GM13977 (cell line): ENCODE results near the gene GPR158.

ENCODE experiments used
- DNase-seq: peaks from one replicate; pipeline ENCODE4 v3.0.0; 2012; ENCODE audit warnings: low spot score
- CTCF ChIP-seq: IDR thresholded peaks from 2 replicates; pipeline ENCODE4 v1.5.1; 2012; ENCODE audit warnings: mild to moderate bottlenecking, control low read depth; ENCODE audit not compliant: insufficient read depth; ENCODE audit errors: extremely low read depth, missing control alignments
- in situ Hi-C: fragments of 300-500 bp; cut with MboI; formaldehyde crosslinking; loops from one replicate; pipeline ENCODE4 v1.12.0; 2022; ENCODE audit warnings: low sequenced_read_pairs, low pct_unique_long_range_greater_than_20kb, mixed read lengths, inconsistent platforms; ENCODE audit not compliant: unreplicated experiment

GPR158 gene

GRCh38 chr10:25405871-25406270, 231.1 kb downstream of the GPR158 start:
- no peak for TF ChIP-seq CTCF
- no peak for DNase-seq
- in situ Hi-C loops, result no loop called here

- in situ Hi-C loops, result no loop called here
Observed at GRCh38 chr10:25417611-25418010, 242.8 kb downstream of the GPR158 start.

GRCh38 chr10:25425776-25426175, 251.0 kb downstream of the GPR158 start:
- in situ Hi-C loops, result no loop called here
- DNase-seq, result no peak
- TF ChIP-seq CTCF, result no peak

More at GRCh38 chr10:25417611-25418010, 242.8 kb downstream of the GPR158 start:
- no peak for DNase-seq
- TF ChIP-seq CTCF, result no peak

GRCh38 chr10:25436431-25436830, 261.6 kb downstream of the GPR158 start:
- TF ChIP-seq CTCF, result no peak
- no peak for DNase-seq
- in situ Hi-C loops, result no loop called here

- no peak for TF ChIP-seq CTCF
- no peak for DNase-seq
- in situ Hi-C loops, result no loop called here
Observed at GRCh38 chr10:25441270-25441669, 266.5 kb downstream of the GPR158 start.

- DNase-seq, result no peak
- no peak for TF ChIP-seq CTCF
- in situ Hi-C loops, result no loop called here
Observed at GRCh38 chr10:25444266-25444665, 269.5 kb downstream of the GPR158 start.

GRCh38 chr10:25451401-25451800, 276.6 kb downstream of the GPR158 start:
- no peak for DNase-seq
- in situ Hi-C loops, result no loop called here
- no peak for TF ChIP-seq CTCF
